NB4 (cell line): ENCODE measurements around the gene HDAC7.

Experiments
- MAX ChIP-seq: IDR thresholded peaks from 2 replicates; pipeline ENCODE4 v1.6.1; 2011; ENCODE audit warnings: low read depth, low read length
- POLR2A ChIP-seq: IDR thresholded peaks from 2 replicates; pipeline ENCODE4 v1.6.1; 2011; ENCODE audit warnings: mild to moderate bottlenecking; ENCODE audit not compliant: insufficient read length; ENCODE audit errors: extremely low read depth
- TF ChIP-seq, protein P1 (sequence below): IDR thresholded peaks from one replicate; pipeline ENCODE4 v1.5.1; 2012; ENCODE audit warnings: low read depth, low read length

GRCh38 chr12:47742253-47742825 lies 77.4 kb downstream of the HDAC7 start:
- TF ChIP-seq, protein P1, sequence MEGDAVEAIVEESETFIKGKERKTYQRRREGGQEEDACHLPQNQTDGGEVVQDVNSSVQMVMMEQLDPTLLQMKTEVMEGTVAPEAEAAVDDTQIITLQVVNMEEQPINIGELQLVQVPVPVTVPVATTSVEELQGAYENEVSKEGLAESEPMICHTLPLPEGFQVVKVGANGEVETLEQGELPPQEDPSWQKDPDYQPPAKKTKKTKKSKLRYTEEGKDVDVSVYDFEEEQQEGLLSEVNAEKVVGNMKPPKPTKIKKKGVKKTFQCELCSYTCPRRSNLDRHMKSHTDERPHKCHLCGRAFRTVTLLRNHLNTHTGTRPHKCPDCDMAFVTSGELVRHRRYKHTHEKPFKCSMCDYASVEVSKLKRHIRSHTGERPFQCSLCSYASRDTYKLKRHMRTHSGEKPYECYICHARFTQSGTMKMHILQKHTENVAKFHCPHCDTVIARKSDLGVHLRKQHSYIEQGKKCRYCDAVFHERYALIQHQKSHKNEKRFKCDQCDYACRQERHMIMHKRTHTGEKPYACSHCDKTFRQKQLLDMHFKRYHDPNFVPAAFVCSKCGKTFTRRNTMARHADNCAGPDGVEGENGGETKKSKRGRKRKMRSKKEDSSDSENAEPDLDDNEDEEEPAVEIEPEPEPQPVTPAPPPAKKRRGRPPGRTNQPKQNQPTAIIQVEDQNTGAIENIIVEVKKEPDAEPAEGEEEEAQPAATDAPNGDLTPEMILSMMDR = peak; percentile 96
- TF ChIP-seq POLR2A (no peak), MAX (peak; percentile 74)
